Fibroblast of villous mesenchyme (primary cell): ENCODE measurements around the gene SH3RF3. TPM values are rescaled to one million over a fixed set of nuclear protein-coding genes. Genes with fewer than 3 reads are reported as not detected.

Experiments
- DNase-seq: peaks from one replicate; pipeline ENCODE4 v3.0.0-alpha.2; 2010; ENCODE audit warnings: low read depth
- H3K4me3 ChIP-seq: 2 replicates; pipeline ENCODE4 v1.5.1; 2011; ENCODE audit warnings: low read depth, mild to moderate bottlenecking, low read length
- CTCF ChIP-seq: IDR thresholded peaks from 2 replicates; pipeline ENCODE4 v1.5.1; 2012; ENCODE audit warnings: low read depth, mild to moderate bottlenecking, low read length; ENCODE audit not compliant: insufficient read depth
- total RNA-seq: library from RNA; depleted of rRNA; stranded (reverse); fragments of >200 nt; gene quantifications from 2 replicates; pipeline ENCODE4 v1.2.3, GENCODE V29; 2012

Gene SH3RF3
- total RNA-seq, 1 donor: 13.4 TPM

GRCh38 chr2:109463891-109464290 is 334.9 kb downstream of the SH3RF3 start:
- no peak for DNase-seq
- no peak for TF ChIP-seq CTCF
- no peak overlapping the region for H3K4me3 ChIP-seq

GRCh38 chr2:109466674-109467575 is 337.9 kb downstream of the SH3RF3 start:
- DNase-seq: peak; percentile 34
- no peak overlapping the region for H3K4me3 ChIP-seq
- TF ChIP-seq CTCF: no peak

GRCh38 chr2:109467701-109468100 is 338.7 kb downstream of the SH3RF3 start:
- H3K4me3 ChIP-seq: no peak overlapping the region
- no peak for DNase-seq
- no peak for TF ChIP-seq CTCF

- no peak for TF ChIP-seq CTCF
- DNase-seq: no peak
- no peak overlapping the region for H3K4me3 ChIP-seq
These were observed 339.9 kb downstream of the SH3RF3 start for GRCh38 chr2:109468893-109469292.

- no peak for TF ChIP-seq CTCF
- no peak for DNase-seq
- no peak overlapping the region for H3K4me3 ChIP-seq
These were observed 342.7 kb downstream of the SH3RF3 start for GRCh38 chr2:109471658-109472057.

GRCh38 chr2:109472331-109472959 is 343.4 kb downstream of the SH3RF3 start:
- no peak for DNase-seq
- no peak for TF ChIP-seq CTCF
- no peak overlapping the region for H3K4me3 ChIP-seq
